MM.1S (cell line): ENCODE measurements around the gene CDK5R2.

Experiments
- DNase-seq: peaks from one replicate; pipeline ENCODE4 v3.0.0-alpha.2; 2015
- H2AFZ ChIP-seq: fragments of 300-600 bp; sonication (generic); 2 replicates; pipeline ENCODE4 v1.6.0; 2016; ENCODE audit warnings: antibody characterized with exemption, low read length
- H3F3A ChIP-seq: fragments of 300-600 bp; sonication (generic); 2 replicates; pipeline ENCODE4 v1.6.1; 2016; ENCODE audit warnings: mild to moderate bottlenecking, antibody characterized with exemption, low read length, moderate library complexity, mixed read lengths; ENCODE audit not compliant: insufficient read depth
- H3K27ac ChIP-seq: fragments of 300-600 bp; sonication (generic); 2 replicates; pipeline ENCODE4 v1.5.1; 2016; ENCODE audit warnings: mild to moderate bottlenecking, low read length
- H3K27me3 ChIP-seq: fragments of 300-600 bp; sonication (generic); replicated peaks from 2 replicates; pipeline ENCODE4 v1.6.0; 2016; ENCODE audit warnings: low read length; ENCODE audit not compliant: insufficient read depth
- H3K36me3 ChIP-seq: fragments of 300-600 bp; sonication (generic); replicated peaks from 2 replicates; pipeline ENCODE4 v1.6.1; 2016; ENCODE audit warnings: mild to moderate bottlenecking, low read length, mixed read lengths; ENCODE audit not compliant: insufficient read depth
- H3K4me1 ChIP-seq: fragments of 300-600 bp; sonication (generic); 2 replicates; pipeline ENCODE4 v1.6.1; 2016; ENCODE audit warnings: low read length, mixed read lengths
- H3K4me2 ChIP-seq: fragments of 300-600 bp; sonication (generic); 2 replicates; pipeline ENCODE4 v1.6.0; 2016; ENCODE audit warnings: low read depth, low read length
- H3K4me3 ChIP-seq: fragments of 300-600 bp; sonication (generic); 2 replicates; pipeline ENCODE4 v1.5.1; 2016; ENCODE audit warnings: low read length, mixed read lengths
- H3K79me2 ChIP-seq: fragments of 300-600 bp; sonication (generic); 2 replicates; pipeline ENCODE4 v1.6.1; 2016; ENCODE audit warnings: mixed run types, low read length, mixed read lengths
- H3K9ac ChIP-seq: fragments of 300-600 bp; sonication (generic); 2 replicates; pipeline ENCODE4 v1.6.1; 2016; ENCODE audit warnings: low read length, mixed read lengths
- H3K9me2 ChIP-seq: fragments of 300-600 bp; sonication (generic); replicated peaks from 2 replicates; pipeline ENCODE4 v1.6.1; 2016; ENCODE audit warnings: mild to moderate bottlenecking, low read length, mixed read lengths; ENCODE audit not compliant: insufficient read depth
- H3K9me3 ChIP-seq: fragments of 300-600 bp; sonication (generic); replicated peaks from 2 replicates; pipeline ENCODE4 v1.6.1; 2016; ENCODE audit warnings: mild to moderate bottlenecking, low read length, mixed read lengths; ENCODE audit not compliant: insufficient read depth
- H4K20me1 ChIP-seq: fragments of 300-600 bp; sonication (generic); 2 replicates; pipeline ENCODE4 v1.6.1; 2016; ENCODE audit warnings: mild to moderate bottlenecking, low read length, moderate library complexity, mixed read lengths; ENCODE audit not compliant: insufficient read depth
- CTCF ChIP-seq: fragments of 300-600 bp; sonication (generic); IDR thresholded peaks from 2 replicates; pipeline ENCODE4 v1.5.1; 2016; ENCODE audit warnings: antibody characterized with exemption, low read length, mixed read lengths
- EZH2 ChIP-seq: fragments of 300-600 bp; sonication (generic); optimal IDR thresholded peaks from 2 replicates; pipeline ENCODE3; 2017; ENCODE audit warnings: low read depth, mild to moderate bottlenecking, antibody characterized with exemption, low read length, mixed read lengths
- EZH2phosphoT487 ChIP-seq: fragments of 300-600 bp; sonication (generic); IDR thresholded peaks from 2 replicates; pipeline ENCODE4 v1.6.1; 2018; ENCODE audit warnings: antibody characterized with exemption, low read length

Gene CDK5R2

GRCh38 chr2:218981390-218981880 is 22.0 kb downstream of the CDK5R2 start:
- Histone ChIP-seq H3K9me3 (no peaks in the 10 kb centered on the region), H3K27me3 (peaks cover 74% of the 10 kb centered on the region), H2AFZ (no peak overlapping the region), H3K79me2 (no peaks in the 10 kb centered on the region), H3K9ac (no peak overlapping the region), H3K4me3 (peak overlapping the region; percentile 17; the same call in 1 of the 2 replicates), H3F3A (no peaks in the 10 kb centered on the region), H3K4me1 (peaks cover 5% of the 10 kb centered on the region; the same call in 1 of the 2 replicates), H3K9me2 (no peaks in the 10 kb centered on the region), H4K20me1 (no peaks in the 10 kb centered on the region), H3K27ac (no peak overlapping the region), H3K4me2 (peak overlapping the region; percentile 35; the same call in 1 of the 2 replicates), H3K36me3 (no peaks in the 10 kb centered on the region)
- TF ChIP-seq CTCF (no peak; the same call in 1 of the 2 replicates), EZH2 (no peak), EZH2phosphoT487 (no peak)
- peak; percentile 4 for DNase-seq

- no peaks in the 10 kb centered on the region for H3F3A ChIP-seq
- H3K79me2 ChIP-seq: no peaks in the 10 kb centered on the region
- H3K9me2 ChIP-seq: no peaks in the 10 kb centered on the region
- no peaks in the 10 kb centered on the region for H3K9me3 ChIP-seq
- H3K4me3 ChIP-seq: no peak overlapping the region
- H3K27me3 ChIP-seq: peaks cover 74% of the 10 kb centered on the region
- DNase-seq: peak; percentile 5
- no peaks in the 10 kb centered on the region for H3K36me3 ChIP-seq
- H2AFZ ChIP-seq: no peak overlapping the region
- H4K20me1 ChIP-seq: no peaks in the 10 kb centered on the region
- H3K4me1 ChIP-seq: peaks cover 5% of the 10 kb centered on the region; the same call in 1 of the 2 replicates
- TF ChIP-seq EZH2phosphoT487 (0 out of 2 replicates have a peak, but pooled peaks have one; percentile 1), CTCF (no peak), EZH2 (peak; percentile 86)
- H3K4me2 ChIP-seq: no peak overlapping the region
- no peak overlapping the region for H3K9ac ChIP-seq
- H3K27ac ChIP-seq: no peak overlapping the region
Observed at GRCh38 chr2:218981881-218982585, 22.6 kb downstream of the CDK5R2 start.

GRCh38 chr2:218982586-218983262 is 23.3 kb downstream of the CDK5R2 start:
- Histone ChIP-seq H3K4me2 (no peak overlapping the region), H2AFZ (no peak overlapping the region), H3K9me3 (no peaks in the 10 kb centered on the region), H3K9ac (no peak overlapping the region), H3K4me3 (no peak overlapping the region), H3K9me2 (no peaks in the 10 kb centered on the region), H3K79me2 (no peaks in the 10 kb centered on the region), H3K27ac (no peak overlapping the region), H4K20me1 (no peaks in the 10 kb centered on the region), H3K36me3 (no peaks in the 10 kb centered on the region), H3K4me1 (peaks cover 5% of the 10 kb centered on the region; the same call in 1 of the 2 replicates), H3F3A (no peaks in the 10 kb centered on the region), H3K27me3 (peaks cover 75% of the 10 kb centered on the region)
- peak; percentile 4 for DNase-seq
- no peak for TF ChIP-seq EZH2phosphoT487
- TF ChIP-seq EZH2: no peak
- TF ChIP-seq CTCF: no peak
